BJ (cell line): ENCODE data around the gene ARMC2. TPM values are rescaled to one million over a fixed set of nuclear protein-coding genes. Genes with fewer than 3 reads are reported as not detected.

Source experiments
- CTCF ChIA-PET: fragments of 350-600 bp; formaldehyde crosslinking; extraction: SDS; loops from one replicate; lab custom pipeline; 2021; ENCODE audit warnings: antibody characterized with exemption, inconsistent platforms; lab: Yijun Ruan, JAX
- POLR2A ChIA-PET: fragments of 300-600 bp; sonication (Branson Sonifier 250); formaldehyde crosslinking; extraction: SDS; loops from one replicate; lab custom pipeline; 2021; ENCODE audit warnings: antibody characterized with exemption; lab: Charles Lee
- DNase-seq: peaks from one replicate; pipeline ENCODE4 v3.0.0-alpha.2; 2011; ENCODE audit warnings: low read depth
- H3K27me3 ChIP-seq: 2 replicates; pipeline ENCODE4 v1.6.0; 2011; ENCODE audit warnings: low read length; ENCODE audit not compliant: control insufficient read depth, insufficient read depth
- H3K36me3 ChIP-seq: 2 replicates; pipeline ENCODE4 v1.5.1; 2011; ENCODE audit warnings: low read length; ENCODE audit not compliant: control insufficient read depth, insufficient read depth
- H3K4me3 ChIP-seq: 2 replicates; pipeline ENCODE4 v1.5.1; 2011; ENCODE audit warnings: low read depth, mild to moderate bottlenecking, control low read depth, low read length
- polyA plus RNA-seq: library from polyadenylated mRNA; depleted of rRNA; stranded (reverse); fragments of >200 nt; gene quantifications from 2 replicates; pipeline ENCODE4 v1.2.3, GENCODE V29; 2011
- TF ChIP-seq, protein P1 (sequence below): IDR thresholded peaks from 2 replicates; pipeline ENCODE4 v1.5.1; 2011; ENCODE audit warnings: low read depth, mild to moderate bottlenecking, control low read depth, inconsistent platforms, low read length, moderate library complexity; ENCODE audit not compliant: insufficient read depth

The ARMC2 gene
- polyA plus RNA-seq, 1 experiment, result 2.4 TPM

DNA sequence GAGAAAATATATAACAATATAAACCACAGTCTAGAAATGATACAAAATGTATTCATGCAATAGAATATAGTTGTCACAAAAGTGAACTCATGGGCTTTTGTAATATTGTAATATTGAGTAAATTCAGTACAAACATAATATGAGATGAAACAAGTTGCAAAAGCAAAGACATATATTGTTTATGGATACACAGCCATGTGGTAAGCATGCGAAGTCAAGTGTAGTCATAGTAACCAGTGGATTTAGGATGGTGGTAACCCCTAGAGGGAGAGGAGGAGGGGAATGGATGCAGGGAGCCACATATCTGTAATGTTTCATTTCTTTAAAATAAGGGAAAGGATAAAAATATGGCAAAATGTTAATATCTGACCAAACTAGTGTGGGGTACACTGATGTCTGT, 47.3 kb downstream of the ARMC2 start:
- H3K36me3 ChIP-seq, result no peaks in the 10 kb centered on the region
- CTCF ChIA-PET, result interaction anchor here (1.3 to 5.6 kb wide), 3 partner anchors 50 to 353 kb away, joined by 4 to 96 read pairs (median 4); no protein-coding TSS in a partner anchor
- POLR2A ChIA-PET, result no interaction called here
- no peak for DNase-seq
- H3K27me3 ChIP-seq, result no peaks in the 10 kb centered on the region
- TF ChIP-seq, protein P1, sequence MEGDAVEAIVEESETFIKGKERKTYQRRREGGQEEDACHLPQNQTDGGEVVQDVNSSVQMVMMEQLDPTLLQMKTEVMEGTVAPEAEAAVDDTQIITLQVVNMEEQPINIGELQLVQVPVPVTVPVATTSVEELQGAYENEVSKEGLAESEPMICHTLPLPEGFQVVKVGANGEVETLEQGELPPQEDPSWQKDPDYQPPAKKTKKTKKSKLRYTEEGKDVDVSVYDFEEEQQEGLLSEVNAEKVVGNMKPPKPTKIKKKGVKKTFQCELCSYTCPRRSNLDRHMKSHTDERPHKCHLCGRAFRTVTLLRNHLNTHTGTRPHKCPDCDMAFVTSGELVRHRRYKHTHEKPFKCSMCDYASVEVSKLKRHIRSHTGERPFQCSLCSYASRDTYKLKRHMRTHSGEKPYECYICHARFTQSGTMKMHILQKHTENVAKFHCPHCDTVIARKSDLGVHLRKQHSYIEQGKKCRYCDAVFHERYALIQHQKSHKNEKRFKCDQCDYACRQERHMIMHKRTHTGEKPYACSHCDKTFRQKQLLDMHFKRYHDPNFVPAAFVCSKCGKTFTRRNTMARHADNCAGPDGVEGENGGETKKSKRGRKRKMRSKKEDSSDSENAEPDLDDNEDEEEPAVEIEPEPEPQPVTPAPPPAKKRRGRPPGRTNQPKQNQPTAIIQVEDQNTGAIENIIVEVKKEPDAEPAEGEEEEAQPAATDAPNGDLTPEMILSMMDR, result no peak
- H3K4me3 ChIP-seq, result no peak overlapping the region

DNA sequence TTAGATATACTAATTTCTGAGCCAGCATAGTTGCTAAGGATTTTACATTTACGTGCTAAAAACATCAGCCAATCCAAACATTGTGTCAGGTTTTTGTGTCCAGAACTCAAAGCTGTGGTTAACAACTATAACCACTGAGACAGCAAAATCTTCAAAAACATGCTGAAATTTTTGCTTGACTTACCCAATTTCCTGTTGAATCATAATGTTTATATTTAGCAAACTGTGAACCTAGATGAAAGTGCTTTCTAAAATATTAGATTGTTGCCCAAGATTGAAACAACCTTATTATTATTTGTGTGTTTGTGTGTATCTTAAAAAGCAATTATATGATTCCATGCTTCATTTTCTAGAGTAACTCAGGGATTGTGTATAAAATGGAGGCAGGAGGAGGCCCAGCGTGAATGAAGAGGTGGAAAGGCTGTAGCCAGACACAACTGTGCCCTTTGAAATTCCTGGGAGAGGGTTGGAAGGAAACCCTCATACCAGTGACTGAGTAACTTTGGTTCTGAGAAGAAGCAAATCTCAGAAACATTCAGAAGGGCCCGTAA, 48.0 kb downstream of the ARMC2 start:
- ChIA-PET POLR2A (interaction anchor here (0.6 kb wide), 1 partner anchor 30 kb away, joined by 4 read pairs; no protein-coding TSS in a partner anchor), CTCF (interaction anchor here (1.4 to 5.6 kb wide), 2 partner anchors 177 to 354 kb away, joined by 4 to 96 read pairs; no protein-coding TSS in a partner anchor)
- TF ChIP-seq, protein P1, result no peak
- Histone ChIP-seq H3K36me3 (no peaks in the 10 kb centered on the region), H3K27me3 (no peaks in the 10 kb centered on the region), H3K4me3 (no peak overlapping the region)
- DNase-seq, result peak; percentile 65

DNA sequence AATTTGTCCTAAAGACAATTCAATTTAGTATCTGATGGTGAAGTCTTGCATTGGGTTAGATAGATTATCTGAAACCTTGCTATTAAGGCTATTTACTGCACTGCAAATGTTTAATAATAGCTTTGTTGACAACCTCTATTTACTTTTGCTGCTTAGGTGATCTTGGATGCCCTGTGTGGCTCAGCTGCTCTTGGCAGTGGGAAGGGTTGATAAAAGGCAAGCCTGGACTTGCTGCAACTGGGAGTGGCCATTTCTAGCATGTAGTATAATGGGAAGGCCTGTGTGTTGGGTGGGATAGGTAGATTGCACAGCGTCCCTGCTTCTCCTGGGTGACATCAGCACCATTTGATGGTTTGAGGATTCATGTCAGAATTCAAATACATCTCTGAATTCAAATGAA, 49.1 kb downstream of the ARMC2 start:
- no peak for DNase-seq
- POLR2A ChIA-PET, result no interaction called here
- CTCF ChIA-PET, result interaction anchor here (0.9 to 5.6 kb wide), 3 partner anchors 18 to 372 kb away, joined by 3 to 96 read pairs (median 3); no protein-coding TSS in a partner anchor
- no peaks in the 10 kb centered on the region for H3K36me3 ChIP-seq
- H3K27me3 ChIP-seq, result no peaks in the 10 kb centered on the region
- TF ChIP-seq, protein P1, result no peak
- no peak overlapping the region for H3K4me3 ChIP-seq

DNA sequence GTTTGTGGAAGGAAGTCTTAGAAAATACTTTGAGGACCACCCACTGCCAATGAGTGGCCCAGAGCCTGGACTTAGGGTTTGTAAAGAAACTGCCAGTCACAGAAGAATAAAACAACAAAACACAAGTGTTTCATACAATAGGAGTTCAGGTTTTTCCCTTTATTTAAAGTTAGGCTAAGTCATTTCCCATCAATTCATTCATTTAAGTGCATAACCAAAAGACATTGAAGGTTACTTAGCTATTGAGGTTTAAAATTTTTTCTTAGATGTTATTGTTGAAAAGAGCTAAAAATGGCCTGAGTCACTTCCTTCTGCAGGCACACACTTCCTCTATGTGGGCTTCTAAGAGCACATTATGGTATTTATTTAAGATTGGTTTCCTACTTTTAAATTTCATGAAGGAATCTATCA, 54.2 kb downstream of the ARMC2 start:
- no peaks in the 10 kb centered on the region for H3K27me3 ChIP-seq
- TF ChIP-seq, protein P1, result no peak
- H3K36me3 ChIP-seq, result no peaks in the 10 kb centered on the region
- CTCF ChIA-PET, result interaction anchor here (0.9 to 5.1 kb wide), 4 partner anchors 9 to 360 kb away, joined by 3 to 22 read pairs (median 4); no protein-coding TSS in a partner anchor
- POLR2A ChIA-PET, result no interaction called here
- no peak overlapping the region for H3K4me3 ChIP-seq
- no peak for DNase-seq

DNA sequence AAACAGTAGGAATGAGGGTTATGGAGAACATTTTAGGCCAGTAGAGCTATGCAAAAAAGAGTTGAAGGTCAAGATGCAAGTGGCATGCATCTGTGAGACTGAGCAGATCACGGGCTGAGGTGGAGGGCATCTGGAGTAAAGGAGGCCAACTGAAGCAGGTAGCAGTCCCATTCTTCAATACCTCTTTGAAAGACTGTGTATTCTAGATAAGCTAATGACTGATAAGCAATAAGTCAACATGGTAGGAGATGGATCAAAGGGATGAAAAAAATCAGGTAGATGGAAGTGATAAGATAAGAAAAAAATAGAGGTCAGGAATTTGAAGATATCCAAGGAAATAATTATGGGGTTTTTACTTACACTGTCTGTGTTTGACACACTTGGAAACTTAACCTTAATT, 55.6 kb downstream of the ARMC2 start:
- no peak for DNase-seq
- ChIA-PET POLR2A (no interaction called here), CTCF (interaction anchor here (0.6 to 5.1 kb wide), 2 partner anchors 12 to 32 kb away, joined by 3 to 22 read pairs; no protein-coding TSS in a partner anchor)
- Histone ChIP-seq H3K4me3 (no peak overlapping the region), H3K36me3 (no peaks in the 10 kb centered on the region), H3K27me3 (no peaks in the 10 kb centered on the region)
- TF ChIP-seq, protein P1, result no peak
